Muscle of arm (tissue), 12 donors: ENCODE data around the gene KRTAP1-1. TPM values are rescaled to one million over a fixed set of nuclear protein-coding genes. Genes with fewer than 3 reads are reported as not detected.
"Not testable (repeated sequence)": the region's sequence is repeated elsewhere in the genome, so short reads cannot be mapped to it uniquely, and the experiment has no call there.

Source experiments
- DNase-seq: peaks from one replicate; pipeline ENCODE4 v3.0.0-alpha.2; 2013
- polyA plus RNA-seq, 12 donors: library from polyadenylated mRNA; unstranded; fragments of 120-200 nt; gene quantifications; one replicate each; pipeline ENCODE4 v1.2.1, GENCODE V29; 2013; ENCODE audit not compliant: insufficient read length in 12 of 12

KRTAP1-1 gene
- polyA plus RNA-seq, 12 donors, result not detected

DNA sequence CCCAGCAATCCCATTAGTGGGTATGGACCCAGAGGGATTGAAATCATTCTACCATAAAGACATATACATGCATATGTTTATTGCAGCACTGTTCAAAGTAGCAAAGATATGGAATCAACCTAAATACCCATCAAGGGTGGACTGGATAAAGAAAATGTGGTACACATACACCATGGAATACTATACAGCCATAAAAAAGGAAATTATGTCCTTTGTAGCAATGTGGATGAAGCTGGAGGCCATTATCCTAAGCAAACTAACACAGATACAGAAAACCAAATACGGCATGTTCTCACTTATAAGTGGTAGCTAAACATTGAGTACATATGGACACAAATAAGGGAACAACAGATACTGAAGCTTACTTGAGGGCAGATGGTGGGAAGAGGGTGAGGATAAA lies 16.3 kb upstream of the KRTAP1-1 start:
- no peak for DNase-seq

DNA sequence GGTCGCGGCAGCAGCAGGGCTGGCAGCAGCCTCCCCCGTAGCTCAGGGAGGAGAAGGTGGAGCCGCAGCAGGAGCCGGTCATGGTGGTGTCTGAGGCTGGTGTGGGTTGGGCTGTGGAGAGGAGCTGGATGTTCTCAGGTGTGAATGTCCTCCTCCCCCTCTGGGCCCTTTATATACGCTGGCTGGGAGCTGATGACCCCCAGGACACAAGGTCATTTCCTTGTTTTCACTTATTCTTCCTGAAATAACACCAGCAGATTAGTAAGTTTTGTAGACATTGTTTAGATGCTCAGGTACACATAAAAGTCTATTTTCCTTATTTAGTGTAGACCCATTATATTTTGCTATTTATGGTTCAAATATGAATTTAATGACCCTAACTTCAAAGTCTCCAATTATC lies 13.9 kb upstream of the KRTAP1-1 start, which contains the start of gene KRTAP2-2:
TSS of gene KRTAP2-2 (minus strand) at position 101 of the 400 bp plus-strand sequence. CDS start at position 82, 19 bp downstream.
- DNase-seq, result not testable (repeated sequence)

DNA sequence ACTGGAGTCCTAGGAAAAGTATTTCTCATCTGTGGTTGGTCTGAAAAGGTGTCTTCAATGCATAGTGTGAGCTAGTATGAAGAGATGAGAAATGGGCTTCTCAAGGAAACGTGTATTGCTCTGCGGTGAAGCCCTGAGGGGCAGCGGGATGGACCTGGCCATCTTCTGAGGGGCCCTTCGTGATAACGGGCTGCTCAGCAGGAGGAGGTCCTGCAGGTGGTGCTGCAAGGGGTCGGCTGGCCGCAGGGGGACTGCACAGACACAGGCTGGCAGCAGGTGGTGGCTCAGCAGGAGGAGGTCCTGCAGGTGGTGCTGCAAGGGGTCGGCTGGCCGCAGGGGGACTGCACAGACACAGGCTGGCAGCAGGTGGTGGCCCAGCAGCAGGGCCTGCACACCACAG lies 13.3 kb upstream of the KRTAP1-1 start:
- DNase-seq, result not testable (repeated sequence)

DNA sequence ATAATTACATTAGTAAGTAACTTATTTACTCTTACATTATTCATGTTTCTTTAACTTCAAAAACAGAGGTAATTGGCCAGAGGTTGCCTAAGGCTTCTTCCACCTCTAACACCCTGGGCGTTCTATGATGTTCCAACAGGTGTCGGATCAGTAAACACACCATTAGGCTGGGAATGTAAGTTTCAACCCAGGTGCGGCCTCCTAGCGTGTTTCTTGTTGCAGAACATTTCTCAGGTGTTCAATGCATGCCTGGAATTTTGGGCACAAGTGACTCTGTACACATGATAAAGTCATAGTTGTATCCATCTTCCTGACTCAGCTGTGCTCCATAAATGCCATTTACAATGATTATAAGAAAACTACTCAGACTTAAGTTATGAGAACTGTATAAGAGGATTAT lies 12.8 kb upstream of the KRTAP1-1 start:
- DNase-seq, result no peak

DNA sequence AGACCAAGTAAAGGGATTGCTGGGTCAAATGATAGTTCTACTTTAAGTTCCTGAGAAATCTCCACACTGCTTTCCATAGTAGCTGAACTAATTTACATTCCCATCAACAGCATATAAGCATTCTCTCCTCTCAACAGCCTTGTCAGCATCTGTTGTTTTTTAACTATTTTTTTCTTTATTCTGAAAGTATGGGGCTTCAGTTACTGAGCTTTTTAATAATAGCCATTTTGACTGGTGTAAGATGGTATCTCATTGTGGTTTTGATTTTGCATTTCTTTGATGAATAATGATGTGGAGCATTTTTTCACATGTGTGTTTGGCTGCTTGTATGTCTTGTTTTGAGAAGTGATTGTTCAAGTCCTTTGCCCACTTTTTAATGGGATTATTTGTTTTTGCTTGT lies 11.3 kb upstream of the KRTAP1-1 start:
- DNase-seq, result no peak

DNA sequence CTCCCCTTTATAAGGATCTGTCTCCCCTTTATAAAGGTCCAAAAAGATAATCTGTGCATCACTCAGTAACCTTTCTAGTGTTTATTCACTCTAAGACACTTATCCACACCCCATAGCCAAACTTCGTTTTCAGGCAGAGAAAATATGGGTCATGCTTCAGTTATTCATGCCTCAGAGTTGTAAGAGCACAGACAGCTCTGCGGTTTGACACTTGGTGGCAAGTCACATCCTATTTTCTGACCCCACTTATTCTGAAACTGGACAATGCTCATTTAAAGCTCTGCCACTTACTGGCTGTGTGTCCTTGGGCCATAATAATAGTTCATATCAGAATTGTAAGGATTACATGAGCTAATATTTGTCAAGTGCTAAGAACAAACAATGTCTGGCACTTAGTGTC lies 7.9 kb upstream of the KRTAP1-1 start:
- DNase-seq, result no peak

DNA sequence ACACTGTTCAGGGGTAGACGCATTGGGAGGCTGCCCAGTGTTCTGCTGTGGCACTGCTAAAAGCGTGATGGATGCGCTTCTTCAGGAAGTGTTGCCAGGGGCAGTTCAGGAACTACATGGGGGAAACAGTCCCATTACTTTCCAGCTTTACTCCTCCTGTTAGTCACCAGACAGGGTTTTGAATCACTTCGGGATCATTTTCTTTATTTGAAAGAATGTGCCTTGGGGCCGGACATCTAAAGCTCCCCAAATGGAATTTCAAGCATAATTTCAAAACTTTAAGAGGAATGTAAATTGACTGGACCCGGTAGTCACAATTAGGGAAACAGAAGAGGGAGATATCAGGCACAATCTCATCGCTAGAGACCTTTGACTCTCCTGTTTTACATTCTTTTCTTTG lies 7.2 kb upstream of the KRTAP1-1 start:
- DNase-seq, result no peak

DNA sequence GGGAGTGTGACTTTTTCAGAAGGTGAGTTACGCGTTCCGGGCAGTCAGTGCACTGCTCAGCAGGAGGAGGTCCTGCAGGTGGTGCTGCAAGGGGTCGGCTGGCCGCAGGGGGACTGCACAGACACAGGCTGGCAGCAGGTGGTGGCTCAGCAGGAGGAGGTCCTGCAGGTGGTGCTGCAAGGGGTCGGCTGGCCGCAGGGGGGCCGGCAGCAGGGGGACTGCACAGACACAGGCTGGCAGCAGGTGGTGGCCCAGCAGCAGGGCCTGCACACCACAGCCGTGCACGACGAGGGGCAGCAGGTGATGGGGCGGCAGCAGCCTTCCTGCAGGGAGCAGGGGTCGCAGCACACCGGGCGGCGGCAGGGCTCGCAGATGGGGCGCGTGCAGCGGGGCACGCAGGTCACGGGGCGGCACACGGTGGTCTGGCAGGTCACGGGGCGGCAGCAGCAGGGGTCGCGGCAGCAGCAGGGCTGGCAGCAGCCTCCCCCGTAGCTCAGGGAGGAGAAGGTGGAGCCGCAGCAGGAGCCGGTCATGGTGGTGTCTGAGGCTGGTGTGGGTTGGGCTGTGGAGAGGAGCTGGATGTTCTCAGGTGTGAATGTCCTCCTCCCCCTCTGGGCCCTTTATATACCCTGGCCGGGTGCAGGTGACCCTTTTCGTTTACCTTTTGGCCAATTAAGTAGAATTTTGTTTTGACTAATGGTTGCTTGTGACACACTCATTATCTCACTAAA lies 5.7 kb upstream of the KRTAP1-1 start, which contains the start of gene KRTAP2-1:
TSS of gene KRTAP2-1 (minus strand) at position 582 of the 731 bp plus-strand sequence. CDS start at position 533, 49 bp downstream.
- DNase-seq, result not testable (repeated sequence)

DNA sequence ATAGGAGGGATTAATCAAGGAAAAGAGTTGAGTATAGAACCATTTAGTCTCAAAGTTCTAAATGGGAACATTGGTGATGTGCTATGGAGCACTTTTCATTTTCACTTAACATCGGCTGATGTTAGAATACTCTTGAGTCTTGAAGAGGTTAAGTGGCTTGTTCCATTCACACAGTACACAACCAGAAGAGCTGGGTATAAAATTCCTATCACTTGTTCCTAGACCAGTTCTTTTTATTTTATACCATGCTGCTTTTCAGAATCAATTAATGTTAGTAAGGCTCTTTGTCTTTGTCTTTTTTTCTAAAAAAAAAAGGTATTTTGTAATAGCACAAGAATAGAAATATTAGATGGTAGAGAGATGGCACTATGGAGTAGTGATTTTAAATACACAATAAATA lies 1.7 kb upstream of the KRTAP1-1 start:
- DNase-seq, result no peak

DNA sequence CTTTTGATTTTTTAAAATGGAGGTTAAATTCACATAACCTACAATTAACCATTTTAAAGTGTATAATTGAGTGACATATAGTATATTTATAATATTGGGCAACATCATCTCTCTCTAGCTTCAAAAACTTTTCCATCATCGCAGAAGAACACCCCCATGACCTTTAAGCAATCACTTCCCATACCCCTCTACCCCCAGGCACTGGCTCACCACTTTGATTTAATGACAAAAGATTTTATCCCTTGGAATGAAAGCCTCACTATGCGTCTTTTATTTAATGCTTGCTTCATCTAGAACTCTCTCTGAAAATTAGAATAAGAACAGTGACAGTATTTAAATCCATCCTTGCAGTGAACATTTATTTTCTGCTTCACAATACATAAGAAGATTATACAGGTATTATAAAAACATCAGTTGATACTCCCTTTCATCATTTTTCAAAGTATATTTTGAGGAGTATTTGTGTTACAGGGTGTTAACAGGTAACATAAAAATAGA lies 3.3 kb downstream of the KRTAP1-1 start:
- DNase-seq, result no peak

DNA sequence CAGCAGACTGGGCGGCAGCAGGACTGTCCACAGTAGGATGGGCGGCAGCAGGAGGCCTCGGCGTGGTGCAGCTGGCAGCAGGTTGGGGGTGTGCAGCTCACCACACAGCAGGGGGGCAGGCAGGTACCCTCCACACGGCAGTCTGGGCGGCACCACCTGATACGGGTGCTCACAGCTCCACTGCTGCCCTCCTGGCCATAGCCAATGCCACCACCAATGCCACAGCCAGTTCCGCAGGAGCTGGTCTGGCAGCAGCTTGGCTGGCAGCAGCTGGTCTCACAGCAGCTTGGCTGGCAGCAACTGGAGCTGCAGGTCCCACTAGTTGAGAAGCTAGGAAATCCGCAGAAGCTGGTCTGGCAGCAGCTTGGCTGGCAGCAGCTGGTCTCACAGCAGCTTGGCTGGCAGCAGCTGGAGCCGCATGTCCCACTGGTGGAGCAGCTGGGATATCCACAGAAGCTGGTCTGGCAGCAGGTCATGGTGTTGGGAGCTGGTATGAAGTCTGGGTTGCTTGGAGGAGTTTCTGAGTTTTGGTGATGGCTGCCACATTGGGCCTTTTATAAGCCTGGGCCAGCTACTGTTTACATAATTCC lies 6.8 kb downstream of the KRTAP1-1 start, which contains the start of gene KRTAP1-3:
TSS of gene KRTAP1-3 (minus strand) at position 529 of the 590 bp plus-strand sequence. CDS start at position 476, 53 bp downstream.
- DNase-seq, result not testable (repeated sequence)

DNA sequence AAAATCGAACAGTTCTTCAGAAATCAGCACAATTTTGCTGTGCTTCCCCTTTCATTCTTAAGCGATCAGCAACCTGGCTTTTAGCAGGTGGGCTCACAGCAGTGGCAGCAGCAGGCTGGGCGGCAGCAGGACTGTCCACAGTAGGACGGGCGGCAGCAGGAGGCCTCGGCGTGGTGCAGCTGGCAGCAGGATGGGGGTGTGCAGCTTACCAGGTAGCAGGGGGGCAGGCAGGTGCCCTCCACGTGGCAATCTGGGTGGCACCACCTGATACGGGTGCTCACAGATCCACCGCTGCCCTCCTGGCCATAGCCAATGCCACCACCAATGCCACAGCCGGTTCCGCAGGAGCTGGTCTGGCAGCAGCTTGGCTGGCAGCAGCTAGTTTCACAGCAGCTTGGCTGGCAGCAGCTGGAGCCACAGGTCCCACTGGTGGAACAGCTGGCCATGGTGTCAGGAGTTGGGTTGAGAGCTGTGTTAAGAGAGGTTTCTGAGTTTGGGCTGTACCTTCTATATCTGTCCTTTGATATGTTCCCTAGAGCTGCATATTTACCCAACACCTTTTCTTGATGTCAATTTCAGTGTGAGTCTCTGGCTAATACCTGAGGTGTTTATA lies 11.5 kb downstream of the KRTAP1-1 start, which contains the start of gene KRTAP1-4:
TSS of gene KRTAP1-4 (minus strand) at position 563 of the 613 bp plus-strand sequence. CDS start at position 446, 117 bp downstream.
- DNase-seq, result no peak

DNA sequence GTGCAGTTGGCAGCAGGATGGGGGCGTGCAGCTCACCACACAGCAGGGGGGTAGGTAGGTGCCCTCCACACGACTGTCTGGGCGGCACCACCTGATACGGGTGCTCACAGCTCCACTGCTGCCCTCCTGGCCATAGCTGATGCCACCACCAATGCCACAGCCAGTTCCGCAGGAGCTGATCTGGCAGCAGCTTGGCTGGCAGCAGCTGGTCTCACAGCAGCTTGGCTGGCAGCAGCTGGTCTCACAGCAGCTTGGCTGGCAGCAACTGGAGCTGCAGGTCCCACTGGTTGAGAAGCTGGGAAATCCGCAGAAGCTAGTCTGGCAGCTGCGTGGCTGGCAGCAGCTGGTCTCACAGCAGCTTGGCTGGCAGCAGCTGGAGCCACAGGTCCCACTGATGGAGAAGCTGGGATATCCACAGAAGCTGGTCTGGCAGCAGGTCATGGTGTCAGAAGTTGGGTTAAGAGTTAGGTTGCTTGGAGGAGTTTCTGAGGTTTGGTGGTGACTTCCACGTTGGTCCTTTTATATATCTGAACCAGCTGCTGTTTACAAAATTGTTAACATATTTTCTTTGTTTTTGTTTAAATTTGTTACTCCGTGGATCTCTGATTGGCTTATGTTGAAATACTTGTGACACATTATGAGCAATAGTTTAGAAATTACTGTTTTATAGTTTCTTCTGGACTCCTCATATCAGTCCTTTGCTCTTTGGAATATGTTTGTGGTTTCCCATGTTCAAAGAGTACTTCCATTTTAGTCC lies 14.4 kb downstream of the KRTAP1-1 start, which contains the start of gene KRTAP1-5:
TSS of gene KRTAP1-5 (minus strand) at position 494 of the 757 bp plus-strand sequence. CDS start at position 441, 53 bp downstream.
- no peak for DNase-seq

DNA sequence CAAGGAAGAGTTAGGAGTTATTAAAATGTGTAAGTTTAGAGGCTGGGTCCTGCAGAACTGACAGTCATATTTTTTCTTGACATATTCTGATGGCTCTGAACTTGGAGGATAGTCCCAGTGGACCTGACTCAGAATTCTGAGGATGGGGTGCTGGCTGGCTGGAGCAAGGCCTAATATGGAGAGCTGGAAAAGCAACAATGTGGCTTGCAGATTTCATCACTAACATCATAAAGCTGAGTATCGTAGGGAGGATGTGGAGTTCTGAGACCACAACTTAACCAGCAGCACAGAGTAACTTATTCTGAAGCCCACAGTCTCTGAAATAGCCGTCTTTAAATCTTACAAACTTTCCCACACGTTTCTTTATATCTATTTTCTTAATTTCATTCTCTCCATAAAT lies 16.6 kb downstream of the KRTAP1-1 start:
- no peak for DNase-seq

DNA sequence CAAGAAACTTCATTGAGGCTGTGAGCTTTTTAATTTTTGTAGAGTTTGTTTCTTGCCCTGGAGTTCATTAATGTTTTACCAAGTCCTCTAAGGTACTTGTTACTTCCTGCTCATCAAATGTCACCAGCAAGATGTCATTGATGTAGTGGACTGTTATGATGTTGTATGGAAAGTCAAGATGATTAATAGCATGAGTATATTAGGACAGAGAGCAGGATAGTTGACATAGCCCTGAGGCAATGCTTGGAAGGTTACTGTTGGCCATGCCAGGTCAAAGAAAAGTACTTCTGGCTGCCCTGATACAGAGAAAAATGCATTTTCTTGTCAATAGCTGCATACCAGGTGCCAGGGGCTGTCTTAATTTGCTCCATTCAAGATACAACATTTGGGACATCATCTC lies 20.9 kb downstream of the KRTAP1-1 start:
- DNase-seq, result no peak

DNA sequence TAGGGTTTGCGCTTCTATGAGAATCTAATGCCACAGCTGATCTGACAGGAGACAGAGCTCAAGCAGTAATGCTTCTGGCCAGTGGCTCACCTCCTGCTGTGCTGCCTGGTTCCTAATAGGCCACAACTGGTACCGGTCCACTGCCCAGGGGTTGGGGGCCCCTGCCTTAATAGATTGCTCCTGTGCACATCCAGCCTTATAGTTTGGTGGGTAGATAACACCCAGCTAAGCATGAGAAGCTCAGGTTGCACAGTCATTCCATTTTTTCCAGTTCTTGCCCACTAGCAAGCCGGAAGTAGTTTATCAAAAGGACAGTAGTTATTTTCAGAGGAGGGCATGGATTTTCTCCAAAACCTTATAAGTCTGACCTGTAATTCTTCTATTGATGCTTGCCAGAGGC lies 21.8 kb downstream of the KRTAP1-1 start:
- no peak for DNase-seq

DNA sequence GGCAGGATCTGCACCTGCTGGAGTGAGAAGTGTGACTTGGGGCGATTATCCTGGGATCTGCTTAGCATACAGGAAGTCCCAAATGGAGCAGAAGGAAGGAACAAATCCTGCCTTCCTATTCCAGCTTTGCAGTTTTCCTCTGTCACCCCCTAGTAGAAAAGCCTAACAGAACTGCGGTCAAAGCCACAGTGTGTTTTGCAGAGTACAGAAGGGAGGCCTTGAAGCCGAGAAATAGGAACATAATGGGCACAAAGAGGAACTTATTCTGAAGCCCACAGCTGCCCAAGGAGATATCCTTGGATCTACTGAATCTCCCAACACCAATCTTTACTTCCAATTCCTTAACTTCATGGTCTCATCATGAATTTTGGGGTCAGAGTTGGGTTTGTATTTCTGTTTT lies 22.7 kb downstream of the KRTAP1-1 start:
- DNase-seq, result no peak

DNA sequence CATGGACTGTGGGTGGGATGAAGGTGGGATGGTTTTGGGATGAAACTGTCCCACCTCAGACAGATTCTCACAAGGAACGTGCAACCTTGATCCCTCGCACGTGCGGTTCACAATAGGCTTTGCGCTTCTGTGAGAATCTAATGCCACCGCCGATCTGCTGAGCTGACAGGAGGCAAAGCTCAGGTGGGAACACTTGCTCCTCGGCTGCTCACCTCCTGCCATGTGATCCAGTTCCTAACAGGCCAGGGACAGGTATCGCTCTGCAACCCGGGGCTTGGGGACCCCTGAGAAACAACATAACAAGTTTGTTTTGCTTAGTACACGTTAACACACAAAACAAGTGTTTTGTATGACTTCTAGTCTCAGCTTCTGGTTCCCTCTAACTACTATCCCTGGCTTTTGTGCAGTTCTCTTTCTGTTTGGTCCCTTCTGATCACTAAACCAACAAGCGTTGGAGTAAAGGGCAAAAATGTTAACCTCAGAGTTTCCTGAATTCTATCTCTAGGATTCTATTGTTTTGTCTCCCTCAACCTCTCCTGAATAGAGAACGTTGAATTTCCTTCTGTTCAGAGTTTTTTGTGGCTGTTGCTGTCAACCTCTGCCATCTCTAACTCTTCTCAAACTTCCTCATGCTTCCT lies 24.6 kb downstream of the KRTAP1-1 start:
- DNase-seq, result no peak

DNA sequence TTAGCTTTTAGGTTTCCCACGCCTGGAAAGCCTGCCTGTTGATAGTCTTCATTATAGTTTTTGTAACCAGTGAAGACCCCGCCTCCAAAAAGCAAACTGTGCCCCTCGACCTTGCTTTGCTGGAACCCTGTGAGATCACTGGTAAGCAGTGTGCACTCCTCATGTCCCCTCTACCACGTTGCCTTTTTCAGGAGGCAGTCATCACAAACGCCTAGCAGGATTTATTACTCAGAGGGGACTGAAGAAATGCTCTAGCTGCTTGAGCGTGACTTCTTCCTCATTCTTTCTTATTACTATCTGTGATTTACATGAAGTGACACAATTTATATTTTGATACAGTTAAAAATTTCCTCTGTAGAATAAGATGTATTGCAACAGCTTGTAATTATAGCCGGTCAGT lies 25.8 kb downstream of the KRTAP1-1 start:
- DNase-seq, result no peak

DNA sequence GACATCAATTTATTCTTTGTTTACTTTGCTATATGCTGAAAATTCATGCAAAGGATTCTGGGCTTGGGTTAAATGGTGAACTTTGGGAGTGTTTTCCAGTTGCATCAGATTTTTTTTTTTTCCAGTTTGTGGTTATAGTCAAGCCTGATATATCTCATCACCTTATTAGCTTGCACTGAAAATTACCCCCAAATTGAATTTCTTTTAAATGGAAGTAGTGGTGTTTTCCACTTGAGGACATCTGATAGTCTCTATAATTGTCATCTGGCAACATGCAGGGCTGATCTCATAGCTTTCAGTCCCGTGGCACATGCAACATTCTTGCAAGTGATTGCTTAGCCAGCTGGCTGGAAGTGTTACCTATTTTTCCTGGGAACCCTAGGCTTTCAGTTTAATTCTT lies 27.6 kb downstream of the KRTAP1-1 start:
- DNase-seq, result peak; percentile 31

DNA sequence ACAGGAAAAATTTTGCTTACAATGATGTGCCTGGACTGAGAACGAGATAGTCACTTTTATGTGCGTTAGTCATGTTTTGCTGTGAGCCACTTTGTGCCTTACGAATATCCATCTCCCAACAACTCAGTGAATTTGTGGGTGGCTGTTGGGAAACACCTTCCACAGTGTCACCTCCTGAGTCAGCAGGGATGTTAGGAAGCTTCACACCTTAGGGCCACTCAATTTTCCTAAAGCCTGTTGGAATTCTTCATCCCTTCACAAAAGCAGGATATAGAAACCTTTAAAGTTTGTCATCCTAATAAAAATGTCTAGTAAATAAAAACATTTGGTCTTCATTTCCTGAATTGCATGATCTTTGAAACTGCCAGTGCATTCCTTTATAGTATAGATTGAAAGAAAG lies 28.1 kb downstream of the KRTAP1-1 start:
- DNase-seq, result no peak
